ENCODE measurements around the gene MT3.

The MT3 gene

GRCh38 chr16:56610017-56610608, 20.8 kb downstream of the MT3 start:
- H3K9me3 ChIP-seq (ENCODE audit: insufficient read depth, low read length), result no peaks in the 10 kb centered on the region
- H3K4me2 ChIP-seq (ENCODE audit: low read length), result peak overlapping the region; percentile 100
- H3K79me2 ChIP-seq (ENCODE audit: low read length), result no peaks in the 10 kb centered on the region
- H3K27me3 ChIP-seq (ENCODE audit: low read depth, low read length), result no peaks in the 10 kb centered on the region
- peaks cover 34% of the 10 kb centered on the region for H3K4me1 ChIP-seq (ENCODE audit: low read length)
- H3K9ac ChIP-seq (ENCODE audit: low read length), result peak overlapping the region; percentile 79
- H3K4me3 ChIP-seq (ENCODE audit: low read length), result peak overlapping the region; percentile 89
- H4K20me1 ChIP-seq (ENCODE audit: insufficient read depth, low read length), result no peaks in the 10 kb centered on the region
- H3K36me3 ChIP-seq (replicated peaks; ENCODE audit: low read depth, low read length), result no peaks in the 10 kb centered on the region
- peak overlapping the region; percentile 3; the same call in 1 of the 2 replicates for H2AFZ ChIP-seq (ENCODE audit: low read depth, low read length)
- peak overlapping the region; percentile 37 for H3K27ac ChIP-seq (ENCODE audit: low read length)
- TF ChIP-seq EZH2phosphoT487 (IDR thresholded peaks at IDR 0.05; ENCODE audit: low read depth), result no peak
- peak; percentile 24; the same call in 1 of the 2 replicates for TF ChIP-seq CTCF (IDR thresholded peaks at IDR 0.05; ENCODE audit: low read depth, low read length)

- Histone ChIP-seq H3K4me2 (ENCODE audit: low read length) (peak overlapping the region; percentile 100), H3K9ac (ENCODE audit: low read length) (peak overlapping the region; percentile 79; the same call in 1 of the 2 replicates)
Measured at GRCh38 chr16:56610609-56611111, 21.3 kb downstream of the MT3 start.

GRCh38 chr16:56611281-56611833, 22.0 kb downstream of the MT3 start:
- Histone ChIP-seq H3K9ac (ENCODE audit: low read length) (no peak overlapping the region), H3K4me1 (ENCODE audit: low read length) (peaks cover 35% of the 10 kb centered on the region), H3K36me3 (replicated peaks; ENCODE audit: low read depth, low read length) (no peaks in the 10 kb centered on the region), H3K4me3 (ENCODE audit: low read length) (no peak overlapping the region), H3K27me3 (ENCODE audit: low read depth, low read length) (no peaks in the 10 kb centered on the region), H2AFZ (ENCODE audit: low read depth, low read length) (no peak overlapping the region), H3K4me2 (ENCODE audit: low read length) (no peak overlapping the region), H3K27ac (ENCODE audit: low read length) (no peak overlapping the region), H4K20me1 (ENCODE audit: insufficient read depth, low read length) (no peaks in the 10 kb centered on the region), H3K79me2 (ENCODE audit: low read length) (no peaks in the 10 kb centered on the region), H3K9me3 (ENCODE audit: insufficient read depth, low read length) (no peaks in the 10 kb centered on the region)
- TF ChIP-seq CTCF (IDR thresholded peaks at IDR 0.05; ENCODE audit: low read depth, low read length) (no peak), EZH2phosphoT487 (IDR thresholded peaks at IDR 0.05; ENCODE audit: low read depth) (no peak)

More at GRCh38 chr16:56610609-56611111, 21.3 kb downstream of the MT3 start:
- Histone ChIP-seq H3K27ac (ENCODE audit: low read length) (peak overlapping the region; percentile 37), H2AFZ (ENCODE audit: low read depth, low read length) (no peak overlapping the region), H3K79me2 (ENCODE audit: low read length) (no peaks in the 10 kb centered on the region), H4K20me1 (ENCODE audit: insufficient read depth, low read length) (no peaks in the 10 kb centered on the region), H3K36me3 (replicated peaks; ENCODE audit: low read depth, low read length) (no peaks in the 10 kb centered on the region), H3K4me3 (ENCODE audit: low read length) (peak overlapping the region; percentile 89; the same call in 1 of the 2 replicates), H3K4me1 (ENCODE audit: low read length) (peaks cover 35% of the 10 kb centered on the region), H3K27me3 (ENCODE audit: low read depth, low read length) (no peaks in the 10 kb centered on the region), H3K9me3 (ENCODE audit: insufficient read depth, low read length) (no peaks in the 10 kb centered on the region)
- TF ChIP-seq CTCF (IDR thresholded peaks at IDR 0.05; ENCODE audit: low read depth, low read length), result no peak
- TF ChIP-seq EZH2phosphoT487 (IDR thresholded peaks at IDR 0.05; ENCODE audit: low read depth), result no peak

- Histone ChIP-seq H4K20me1 (ENCODE audit: insufficient read depth, low read length) (no peaks in the 10 kb centered on the region), H3K4me3 (ENCODE audit: low read length) (no peak overlapping the region), H3K27ac (ENCODE audit: low read length) (no peak overlapping the region), H3K27me3 (ENCODE audit: low read depth, low read length) (0 out of 2 replicates have a peak, but pooled peaks cover 7% of the 10 kb centered on the region), H3K79me2 (ENCODE audit: low read length) (no peaks in the 10 kb centered on the region), H2AFZ (ENCODE audit: low read depth, low read length) (no peak overlapping the region), H3K36me3 (replicated peaks; ENCODE audit: low read depth, low read length) (no peaks in the 10 kb centered on the region), H3K9ac (ENCODE audit: low read length) (no peak overlapping the region), H3K4me1 (ENCODE audit: low read length) (peaks cover 29% of the 10 kb centered on the region), H3K9me3 (ENCODE audit: insufficient read depth, low read length) (no peaks in the 10 kb centered on the region), H3K4me2 (ENCODE audit: low read length) (no peak overlapping the region)
- TF ChIP-seq CTCF (IDR thresholded peaks at IDR 0.05; ENCODE audit: low read depth, low read length), result no peak
- TF ChIP-seq EZH2phosphoT487 (IDR thresholded peaks at IDR 0.05; ENCODE audit: low read depth), result no peak
Measured at GRCh38 chr16:56613706-56614105, 24.4 kb downstream of the MT3 start.

Measured in OCI-LY3 (cell line).